GM18907 (cell line): ENCODE data around the gene EXOC2.

ENCODE experiments used
- ATAC-seq: cut with Tn5 transposase; IDR thresholded peaks from one replicate; pipeline ENCODE4 v1.9.1; 2021; ENCODE audit warnings: mild to moderate bottlenecking, moderate library complexity; ENCODE audit not compliant: unreplicated experiment

EXOC2 gene

GRCh38 chr6:540490-540889, 152.4 kb downstream of the EXOC2 start:
- ATAC-seq, result no peak

- ATAC-seq, result no peak
Measured at GRCh38 chr6:537114-537513, 155.8 kb downstream of the EXOC2 start.

- no peak for ATAC-seq
Measured at GRCh38 chr6:530425-530824, 162.5 kb downstream of the EXOC2 start.

GRCh38 chr6:528989-529388, 163.9 kb downstream of the EXOC2 start:
- no peak for ATAC-seq

GRCh38 chr6:527989-528673, 164.8 kb downstream of the EXOC2 start:
- no peak for ATAC-seq

- ATAC-seq, result no peak
Measured at GRCh38 chr6:524803-525202, 168.1 kb downstream of the EXOC2 start.

GRCh38 chr6:520820-521219, 172.1 kb downstream of the EXOC2 start:
- ATAC-seq, result no peak

GRCh38 chr6:518218-518617, 174.7 kb downstream of the EXOC2 start:
- ATAC-seq, result no peak

- ATAC-seq, result no peak
Measured at GRCh38 chr6:516213-516612, 176.7 kb downstream of the EXOC2 start.

GRCh38 chr6:515267-515666, 177.7 kb downstream of the EXOC2 start:
- no peak for ATAC-seq

GRCh38 chr6:514396-514978, 178.5 kb downstream of the EXOC2 start:
- no peak for ATAC-seq

GRCh38 chr6:513961-514360, 179.0 kb downstream of the EXOC2 start:
- no peak for ATAC-seq

GRCh38 chr6:513058-513457, 179.9 kb downstream of the EXOC2 start:
- no peak for ATAC-seq

- ATAC-seq, result no peak
Measured at GRCh38 chr6:511488-512137, 181.3 kb downstream of the EXOC2 start.

GRCh38 chr6:509676-510075, 183.3 kb downstream of the EXOC2 start:
- ATAC-seq, result no peak

GRCh38 chr6:508614-509013, 184.3 kb downstream of the EXOC2 start:
- no peak for ATAC-seq

GRCh38 chr6:508006-508405, 184.9 kb downstream of the EXOC2 start:
- ATAC-seq, result no peak

- no peak for ATAC-seq
Measured at GRCh38 chr6:506920-507622, 185.9 kb downstream of the EXOC2 start.

- ATAC-seq, result no peak
Measured at GRCh38 chr6:506508-506907, 186.4 kb downstream of the EXOC2 start.

- no peak for ATAC-seq
Measured at GRCh38 chr6:505374-505773, 187.6 kb downstream of the EXOC2 start.

- ATAC-seq, result no peak
Measured at GRCh38 chr6:504446-504980, 188.4 kb downstream of the EXOC2 start.
